Jurkat, Clone E6-1 (cell line): Measurements from ENCODE around the gene IL1RN.

Experiments
- DNase-seq: peaks from one replicate; pipeline ENCODE4 v3.0.0-alpha.2; 2011; ENCODE audit warnings: low read depth, low spot score
- H3K4me3 ChIP-seq: 2 replicates; pipeline ENCODE4 v1.5.1; 2011; ENCODE audit warnings: mild to moderate bottlenecking, low read length, control low read depth, moderate library complexity

Gene IL1RN

GRCh38 chr2:113167115-113167932 is 39.9 kb downstream of the IL1RN start:
- no peak overlapping the region for H3K4me3 ChIP-seq
- DNase-seq = no peak

GRCh38 chr2:113167962-113168340 is 40.6 kb downstream of the IL1RN start:
- no peak for DNase-seq
- no peak overlapping the region for H3K4me3 ChIP-seq

- DNase-seq = peak; percentile 57
- no peak overlapping the region for H3K4me3 ChIP-seq
Measured at GRCh38 chr2:113169002-113169530, 41.7 kb downstream of the IL1RN start.

GRCh38 chr2:113169586-113169985 is 42.2 kb downstream of the IL1RN start:
- DNase-seq = no peak
- H3K4me3 ChIP-seq = no peak overlapping the region

- no peak overlapping the region for H3K4me3 ChIP-seq
- no peak for DNase-seq
Measured at GRCh38 chr2:113171334-113172075, 44.1 kb downstream of the IL1RN start.

GRCh38 chr2:113172721-113173541 is 45.5 kb downstream of the IL1RN start:
- no peak for DNase-seq
- H3K4me3 ChIP-seq = peak overlapping the region; percentile 94

GRCh38 chr2:113173542-113174375 is 46.4 kb downstream of the IL1RN start, which contains the start of gene PSD4:
PSD4 (plus strand) TSS chr2:113173971; CDS start chr2:113182457, 8,486 bp downstream.
- peak; percentile 96 for DNase-seq

GRCh38 chr2:113174376-113174750 is 47.0 kb downstream of the IL1RN start:
- peak overlapping the region; percentile 94 for H3K4me3 ChIP-seq
- peak; percentile 56 for DNase-seq

More at GRCh38 chr2:113173542-113174375, 46.4 kb downstream of the IL1RN start, which contains the start of gene PSD4:
- peak within 1 kb of the TSS; percentile 94 for H3K4me3 ChIP-seq

GRCh38 chr2:113175042-113175628 is 47.7 kb downstream of the IL1RN start:
- peak; percentile 87 for DNase-seq
- H3K4me3 ChIP-seq = peak overlapping the region; percentile 94

GRCh38 chr2:113175736-113176695 is 48.6 kb downstream of the IL1RN start:
- no peak for DNase-seq
- peak overlapping the region; percentile 94 for H3K4me3 ChIP-seq

- no peak for DNase-seq
- no peak overlapping the region for H3K4me3 ChIP-seq
Measured at GRCh38 chr2:113176696-113177355, 49.4 kb downstream of the IL1RN start.

GRCh38 chr2:113178069-113178746 is 50.8 kb downstream of the IL1RN start:
- no peak overlapping the region for H3K4me3 ChIP-seq

GRCh38 chr2:113178891-113179290 is 51.5 kb downstream of the IL1RN start:
- no peak overlapping the region for H3K4me3 ChIP-seq

More at GRCh38 chr2:113178069-113178746, 50.8 kb downstream of the IL1RN start:
- DNase-seq = no peak

GRCh38 chr2:113179446-113180045 is 52.1 kb downstream of the IL1RN start:
- no peak overlapping the region for H3K4me3 ChIP-seq
- DNase-seq = no peak

More at GRCh38 chr2:113178891-113179290, 51.5 kb downstream of the IL1RN start:
- no peak for DNase-seq

- DNase-seq = no peak
- no peak overlapping the region for H3K4me3 ChIP-seq
Measured at GRCh38 chr2:113180131-113180946, 52.9 kb downstream of the IL1RN start.
